ENCODE data around the gene ZNF398. TPM values are rescaled to one million over a fixed set of nuclear protein-coding genes. Genes with fewer than 3 reads are reported as not detected.

The ZNF398 gene
- total RNA-seq, 2 donors from 2014 or later: 27.6 to 28.9 TPM

GRCh38 chr7:149103424-149103823 is 43.8 kb upstream of the ZNF398 start:
- DNase-seq (ENCODE audit: low spot score): no peak
- intact Hi-C loops (cut with DNase I): no loop called here
- H3K9me3 ChIP-seq: no peaks in the 10 kb centered on the region
- TF ChIP-seq CTCF (IDR thresholded peaks at IDR 0.05) (no peak), POLR2AphosphoS5 (IDR thresholded peaks at IDR 0.05) (no peak), POLR2A (IDR thresholded peaks at IDR 0.05) (no peak)
- no peaks in the 10 kb centered on the region for H3K27me3 ChIP-seq (replicated peaks; ENCODE audit: insufficient read depth)
- H3K4me3 ChIP-seq: no peak overlapping the region
- 95% methylated on average over 9 of the region's 9 CpGs for WGBS
- H3K27ac ChIP-seq: no peak overlapping the region
- H3K4me1 ChIP-seq (replicated peaks): no peaks in the 10 kb centered on the region
- H3K36me3 ChIP-seq: peaks cover 0 to 2% of the 10 kb centered on the region in 2 donors

- Histone ChIP-seq H3K27ac (no peak overlapping the region), H3K36me3 (peaks cover 0 to 2% of the 10 kb centered on the region in 2 donors), H3K9me3 (no peaks in the 10 kb centered on the region), H3K4me1 (replicated peaks) (no peaks in the 10 kb centered on the region), H3K4me3 (no peak overlapping the region), H3K27me3 (replicated peaks; ENCODE audit: insufficient read depth) (no peaks in the 10 kb centered on the region)
- TF ChIP-seq POLR2A (IDR thresholded peaks at IDR 0.05): no peak
- TF ChIP-seq POLR2AphosphoS5 (IDR thresholded peaks at IDR 0.05): no peak
- no peak for TF ChIP-seq CTCF (IDR thresholded peaks at IDR 0.05)
- intact Hi-C loops (cut with DNase I): no loop called here
- DNase-seq (ENCODE audit: low spot score): no peak
- 97% methylated on average over 35 of the region's 35 CpGs for WGBS
These were observed 43.0 kb upstream of the ZNF398 start for GRCh38 chr7:149104214-149104613.

GRCh38 chr7:149104749-149105148 is 42.5 kb upstream of the ZNF398 start:
- DNase-seq (ENCODE audit: low spot score): no peak
- Histone ChIP-seq H3K27ac (no peak overlapping the region), H3K9me3 (no peaks in the 10 kb centered on the region), H3K27me3 (replicated peaks; ENCODE audit: insufficient read depth) (no peaks in the 10 kb centered on the region), H3K4me1 (replicated peaks) (no peaks in the 10 kb centered on the region), H3K36me3 (peaks cover 0 to 2% of the 10 kb centered on the region in 2 donors), H3K4me3 (no peak overlapping the region)
- TF ChIP-seq POLR2AphosphoS5 (IDR thresholded peaks at IDR 0.05) (no peak), CTCF (IDR thresholded peaks at IDR 0.05) (no peak), POLR2A (IDR thresholded peaks at IDR 0.05) (no peak)
- WGBS: 96% methylated on average over 25 of the region's 25 CpGs
- intact Hi-C loops (cut with DNase I): no loop called here

- Histone ChIP-seq H3K4me3 (no peak overlapping the region), H3K27me3 (replicated peaks; ENCODE audit: insufficient read depth) (no peaks in the 10 kb centered on the region), H3K27ac (no peak overlapping the region), H3K4me1 (replicated peaks) (no peaks in the 10 kb centered on the region), H3K36me3 (no peaks in the 10 kb centered on the region), H3K9me3 (no peaks in the 10 kb centered on the region)
- no peak for TF ChIP-seq POLR2AphosphoS5 (IDR thresholded peaks at IDR 0.05)
- no peak for DNase-seq (ENCODE audit: low spot score)
- intact Hi-C loops (cut with DNase I): no loop called here
- 93% methylated on average over 12 of the region's 12 CpGs for WGBS
These were observed 37.3 kb upstream of the ZNF398 start for GRCh38 chr7:149109969-149110368.

GRCh38 chr7:149125189-149125862 is 21.9 kb upstream of the ZNF398 start:
- intact Hi-C loops (cut with DNase I): loop anchor here (10.0 kb wide), 1 partner anchor 241 kb away; the partner anchor contains the start of gene EZH2
- no peaks in the 10 kb centered on the region for H3K27me3 ChIP-seq (replicated peaks; ENCODE audit: insufficient read depth)
- H3K4me1 ChIP-seq (replicated peaks): no peaks in the 10 kb centered on the region
- H3K27ac ChIP-seq: peak overlapping the region; percentile 98
- TF ChIP-seq POLR2AphosphoS5 (IDR thresholded peaks at IDR 0.05) (no peak), CTCF (IDR thresholded peaks at IDR 0.05) (no peak), POLR2A (IDR thresholded peaks at IDR 0.05) (no peak)
- DNase-seq (ENCODE audit: low spot score): no peak
- H3K4me3 ChIP-seq: peak overlapping the region; percentile 58 to 84
- no peaks in the 10 kb centered on the region for H3K36me3 ChIP-seq
- no peaks in the 10 kb centered on the region for H3K9me3 ChIP-seq
- 3% methylated on average over 21 of the region's 21 CpGs for WGBS
